Effector CD8-positive, alpha-beta T cell (primary cell): ENCODE measurements around the gene MEGF6.
A peak's percentile ranks its signal among the peaks of the same experiment; 100 is the strongest.
"Not testable (repeated sequence)": the region's sequence is repeated elsewhere in the genome, so short reads cannot be mapped to it uniquely, and the experiment has no call there.

Experiments used
- DNase-seq: peaks from one replicate; lab custom pipeline; 2025; lab: John Stamatoyannopoulos, UW

The MEGF6 gene

GRCh38 chr1:3575515-3575914 is 35.8 kb downstream of the MEGF6 start:
- not testable (repeated sequence) for DNase-seq

DNA sequence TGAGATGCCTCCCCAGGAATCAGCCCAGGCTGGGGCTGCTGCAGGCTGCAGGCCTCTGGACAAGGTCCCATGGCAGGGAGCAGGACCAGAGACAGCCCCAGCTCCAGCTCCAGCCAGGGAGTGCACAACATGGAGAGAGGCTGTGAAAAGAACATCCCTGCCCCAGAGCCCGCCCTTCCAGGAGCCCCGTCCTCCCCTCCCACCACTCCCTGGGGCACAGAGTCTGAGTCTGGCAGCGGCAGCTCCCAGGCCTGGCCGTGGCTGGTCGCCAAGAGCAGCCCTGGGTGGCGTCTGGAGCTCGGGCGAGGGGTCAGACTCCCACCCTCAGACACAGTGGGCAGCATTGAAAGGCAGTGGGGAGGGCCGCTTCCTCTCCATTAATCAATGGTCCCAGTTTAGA is 37.8 kb downstream of the MEGF6 start:
- DNase-seq, result no peak

- DNase-seq, result not testable (repeated sequence)
Observed at GRCh38 chr1:3572638-3573037, 38.7 kb downstream of the MEGF6 start.

DNA sequence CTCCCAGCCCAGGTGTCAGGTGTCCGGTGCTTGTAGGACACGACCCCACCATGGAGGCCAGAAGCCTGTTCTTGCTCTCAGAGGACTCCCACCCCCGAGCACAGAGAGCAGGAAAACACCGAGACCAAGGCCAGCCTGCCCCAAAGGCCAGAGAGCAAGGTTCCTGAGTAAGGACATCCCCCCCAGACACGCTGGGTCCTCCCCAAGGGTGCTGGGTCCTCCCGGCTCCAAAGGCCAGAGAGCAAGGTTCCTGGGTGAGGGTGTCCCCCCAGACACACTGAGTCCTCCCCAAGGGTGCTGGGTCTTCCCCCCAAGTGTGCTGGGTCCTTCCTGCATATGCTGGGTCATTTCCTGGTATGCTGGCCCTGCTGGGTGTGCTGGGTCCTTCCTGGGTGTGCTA is 40.0 kb downstream of the MEGF6 start:
- no peak for DNase-seq

GRCh38 chr1:3570066-3570986 is 41.0 kb downstream of the MEGF6 start:
- no peak for DNase-seq

DNA sequence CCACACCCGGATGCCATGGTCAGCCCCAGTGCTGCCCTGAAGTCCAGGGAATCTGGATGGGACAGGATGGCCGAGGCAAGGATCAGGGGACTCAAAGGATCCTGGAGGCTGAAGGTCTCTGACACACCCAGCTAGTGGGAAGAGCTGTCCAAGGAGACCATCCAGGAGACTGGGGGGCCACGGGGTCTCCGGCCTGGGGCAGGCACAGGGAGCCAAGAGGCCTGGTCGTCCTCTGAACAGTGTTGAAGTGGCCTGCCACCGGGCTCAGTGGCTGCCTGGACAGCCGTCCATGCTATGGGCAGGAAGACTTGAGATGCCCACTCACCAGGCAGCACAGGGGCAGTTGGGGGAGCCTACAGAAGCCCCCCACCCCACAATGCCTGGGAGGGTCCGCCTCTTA is 41.9 kb downstream of the MEGF6 start:
- DNase-seq, result no peak

GRCh38 chr1:3568815-3569435 is 42.4 kb downstream of the MEGF6 start:
- DNase-seq, result no peak

DNA sequence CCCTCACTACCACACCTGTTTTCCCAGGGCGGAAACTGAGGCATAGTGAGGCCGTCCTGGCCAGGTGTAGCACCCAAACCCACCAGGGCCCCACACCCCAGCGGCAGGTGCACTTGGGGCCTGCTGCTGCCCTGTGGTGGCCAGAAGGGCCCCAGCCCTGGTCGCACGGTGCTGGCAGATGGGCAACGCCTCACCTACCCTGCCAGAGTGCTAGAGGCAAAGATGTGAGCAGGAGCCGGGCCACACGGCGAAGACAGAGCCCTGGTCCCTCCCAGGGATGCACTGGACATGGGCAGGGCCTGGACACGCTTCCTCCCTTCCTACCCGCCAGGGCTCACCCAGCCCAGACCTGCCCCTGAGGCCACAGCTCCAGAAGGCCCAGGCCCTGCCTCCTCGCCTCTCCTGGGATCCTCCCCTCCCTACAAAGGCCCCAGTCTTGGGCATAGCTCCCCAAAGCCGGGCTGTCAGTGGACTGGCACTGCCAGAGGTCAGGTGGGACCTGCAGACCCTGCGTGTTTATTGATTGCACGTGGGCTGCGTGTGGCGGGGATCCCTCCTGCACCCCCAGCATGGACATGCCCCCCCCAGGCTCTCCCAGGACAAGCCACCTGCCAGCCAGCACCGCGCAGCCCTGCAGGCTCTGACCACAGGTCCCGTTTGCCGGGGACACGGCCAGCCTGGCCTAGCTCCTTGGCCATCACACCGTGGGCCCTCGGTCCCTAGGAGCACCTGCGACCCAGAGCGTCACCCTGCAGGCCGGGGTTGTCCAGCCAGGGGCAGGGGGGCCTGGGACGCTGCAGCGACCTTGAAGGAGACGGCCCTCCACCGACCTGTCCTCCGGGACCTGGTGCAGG is 44.1 kb downstream of the MEGF6 start:
- no peak for DNase-seq

DNA sequence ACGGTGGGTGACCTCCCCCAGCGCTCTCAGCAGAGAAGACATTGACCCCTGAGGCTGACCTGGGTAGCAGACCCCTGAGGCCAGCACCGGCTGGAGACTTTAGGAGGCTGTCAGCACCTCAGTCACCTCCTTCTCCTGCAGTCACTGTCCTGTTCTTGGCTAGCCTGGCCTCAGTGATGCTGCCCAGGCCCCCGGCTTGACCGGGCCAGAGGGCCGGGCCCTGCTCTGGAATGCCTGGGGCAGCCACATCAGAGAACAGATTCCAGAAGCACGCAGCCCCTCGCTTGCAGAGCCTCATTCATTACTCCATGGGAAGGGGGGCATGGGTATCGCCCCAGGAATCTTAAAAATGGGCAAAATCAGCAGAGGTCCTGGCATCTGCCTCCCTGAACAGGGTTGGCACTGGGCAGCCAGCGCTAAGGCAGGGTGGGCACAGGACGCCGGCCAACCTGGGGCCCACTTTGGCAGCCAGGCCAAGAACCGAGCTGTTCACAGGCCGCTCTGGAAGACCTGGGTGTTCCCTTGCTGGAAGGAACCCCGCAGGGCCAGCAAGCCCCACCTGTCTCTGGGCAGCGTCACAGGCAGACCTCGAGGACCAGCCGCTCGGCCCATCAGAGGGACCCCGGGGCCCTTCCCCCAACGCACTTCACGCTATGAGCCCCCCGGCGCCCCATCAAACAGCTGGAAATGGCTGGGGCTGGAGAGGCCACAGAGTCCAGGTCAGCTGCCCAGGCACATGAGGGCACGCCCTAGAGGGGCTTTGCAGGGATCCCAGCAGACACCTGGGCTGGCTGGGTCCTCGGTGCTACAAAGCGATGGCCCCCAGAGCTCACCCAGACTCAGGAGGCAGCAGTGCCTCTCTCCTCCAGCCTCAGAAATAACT is 45.1 kb downstream of the MEGF6 start:
- DNase-seq, result no peak

GRCh38 chr1:3564921-3565831 is 46.1 kb downstream of the MEGF6 start:
- peak; percentile 31 for DNase-seq

DNA sequence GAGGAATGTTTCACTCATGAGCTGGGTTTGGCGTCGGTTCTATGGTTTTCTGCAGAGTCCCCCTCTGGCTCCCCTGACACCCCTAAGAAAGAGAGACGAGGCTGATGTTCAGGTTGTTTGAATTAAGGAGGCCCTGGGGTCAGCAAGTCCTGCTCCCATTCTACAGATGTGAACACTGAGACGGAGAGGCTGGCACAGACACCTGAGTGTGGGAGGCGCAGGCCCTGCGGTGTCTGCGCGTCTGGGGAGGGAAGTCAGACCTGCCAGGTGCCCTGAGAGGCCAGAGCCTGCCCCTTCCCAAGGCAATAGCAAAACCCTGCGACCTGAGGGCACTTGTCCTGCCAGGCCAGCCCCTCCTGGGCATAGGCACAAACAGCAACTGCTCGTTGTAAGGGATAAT is 47.7 kb downstream of the MEGF6 start:
- no peak for DNase-seq

DNA sequence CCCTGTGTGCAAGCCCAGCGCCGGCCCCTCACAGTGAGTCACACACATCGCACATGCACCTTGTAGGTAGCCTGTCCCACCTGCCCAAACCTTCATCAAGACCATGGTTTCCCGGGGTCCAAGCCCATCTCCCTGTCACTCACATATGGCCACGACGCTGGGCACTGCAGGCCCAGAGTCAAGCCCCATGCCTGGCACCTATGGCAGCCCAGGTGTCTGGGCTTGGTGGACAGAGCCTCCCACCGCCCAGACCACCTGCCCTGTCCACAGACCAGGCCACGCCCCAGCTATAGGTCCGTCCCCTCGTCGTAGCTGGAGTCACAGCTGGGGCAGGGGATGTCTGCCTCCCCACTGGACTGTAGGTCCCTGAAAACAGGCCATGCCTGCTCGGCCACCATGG is 48.2 kb downstream of the MEGF6 start:
- DNase-seq, result no peak

GRCh38 chr1:3562712-3563111 is 48.6 kb downstream of the MEGF6 start:
- no peak for DNase-seq

GRCh38 chr1:3561702-3562101 is 49.6 kb downstream of the MEGF6 start:
- no peak for DNase-seq

- no peak for DNase-seq
Observed at GRCh38 chr1:3560981-3561380, 50.3 kb downstream of the MEGF6 start.

DNA sequence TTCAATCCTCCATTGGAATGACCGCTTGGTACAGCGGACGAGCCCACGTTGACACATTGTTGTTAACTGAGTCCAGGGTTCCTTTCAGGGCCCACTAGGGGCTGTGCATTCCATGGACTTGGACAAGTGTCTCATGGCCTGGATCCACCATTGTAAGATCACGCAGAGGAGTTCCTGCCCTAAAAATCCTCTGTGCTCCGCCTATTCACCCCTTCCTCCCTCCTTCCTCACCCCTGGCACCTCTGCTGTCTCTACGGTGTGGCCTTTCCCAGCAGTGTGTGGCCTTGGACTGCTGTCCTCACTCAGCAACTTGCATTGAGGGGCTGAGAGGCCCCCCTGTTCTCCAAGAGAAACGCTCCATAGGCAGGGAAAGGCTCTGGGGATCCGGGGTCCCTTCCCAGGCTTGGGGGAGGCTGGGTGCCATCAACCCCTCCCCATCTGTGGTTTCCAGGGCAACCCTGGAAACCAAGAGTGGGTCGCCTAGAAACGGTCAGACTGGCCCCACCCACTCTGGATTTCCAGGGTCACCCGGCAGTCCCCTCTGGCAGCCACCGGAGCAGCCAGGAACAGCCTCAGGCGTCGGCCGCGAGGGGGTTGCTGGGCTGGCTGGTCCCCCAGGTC is 50.9 kb downstream of the MEGF6 start:
- DNase-seq, result no peak

- no peak for DNase-seq
Observed at GRCh38 chr1:3558036-3558726, 53.1 kb downstream of the MEGF6 start.

DNA sequence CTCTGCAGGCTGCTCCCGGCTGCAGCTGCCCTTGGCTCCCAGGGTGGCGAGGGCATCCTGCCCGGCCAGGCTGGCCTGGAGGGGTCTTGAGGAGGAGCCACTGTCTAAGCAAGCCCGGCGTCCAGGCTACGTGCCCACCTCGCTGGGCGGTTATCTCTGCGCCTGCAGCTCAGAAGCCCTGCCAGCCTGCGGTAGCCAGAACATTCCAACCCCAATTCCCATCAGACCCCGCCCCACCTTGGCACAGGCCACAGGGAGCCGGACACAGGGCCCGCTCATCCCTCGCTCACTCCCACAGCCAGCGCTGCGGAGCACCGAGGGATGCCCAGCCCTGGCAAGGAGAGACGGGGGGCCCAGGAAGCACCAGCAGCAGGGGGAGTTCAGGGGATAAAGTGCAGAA is 53.9 kb downstream of the MEGF6 start:
- DNase-seq, result no peak

- no peak for DNase-seq
Observed at GRCh38 chr1:3556336-3556735, 55.0 kb downstream of the MEGF6 start.
